Parathyroid adenoma (tissue), 2 donors: Measurements from ENCODE around the gene SV2A.

Source experiments
- H2AFZ ChIP-seq: fragments of 300-600 bp; sonication (generic); one replicate; pipeline ENCODE4 v1.7.0; 2017; ENCODE audit warnings: antibody characterized with exemption, mild to moderate bottlenecking
- H3K27ac ChIP-seq: fragments of 300-600 bp; sonication (generic); one replicate; pipeline ENCODE4 v1.7.0; 2017
- H3K27me3 ChIP-seq: fragments of 300-600 bp; sonication (generic); one replicate; pipeline ENCODE4 v1.7.0; 2017; ENCODE audit warnings: low read length; ENCODE audit not compliant: control insufficient read depth, insufficient read depth
- H3K36me3 ChIP-seq: fragments of 300-600 bp; sonication (generic); one replicate; pipeline ENCODE4 v1.7.0; 2017; ENCODE audit warnings: low read length; ENCODE audit not compliant: control insufficient read depth, insufficient read depth
- H3K4me1 ChIP-seq: fragments of 300-600 bp; sonication (generic); one replicate; pipeline ENCODE4 v1.7.0; 2017; ENCODE audit warnings: control low read depth
- H3K4me2 ChIP-seq: fragments of 300-600 bp; sonication (generic); one replicate; pipeline ENCODE4 v1.7.0; 2017; ENCODE audit warnings: low read length
- H3K4me3 ChIP-seq: fragments of 300-600 bp; sonication (generic); one replicate; pipeline ENCODE4 v1.7.0; 2017; ENCODE audit warnings: low read depth, low read length
- H3K79me2 ChIP-seq: fragments of 300-600 bp; sonication (generic); one replicate; pipeline ENCODE4 v1.7.0; 2017; ENCODE audit warnings: control low read depth
- H3K9ac ChIP-seq: fragments of 300-600 bp; sonication (generic); one replicate; pipeline ENCODE4 v1.7.0; 2017; ENCODE audit warnings: mild to moderate bottlenecking
- H3K9me3 ChIP-seq: fragments of 300-600 bp; sonication (generic); one replicate; pipeline ENCODE4 v1.7.0; 2017; ENCODE audit warnings: low read length; ENCODE audit not compliant: control insufficient read depth
- TF ChIP-seq, protein P1 (sequence below): fragments of 300-600 bp; sonication (generic); IDR thresholded peaks from one replicate; pipeline ENCODE4 v1.7.0; 2017; ENCODE audit warnings: antibody characterized with exemption, mild to moderate bottlenecking
- donor health status: primary hyperparathyroidism.

SV2A gene

DNA sequence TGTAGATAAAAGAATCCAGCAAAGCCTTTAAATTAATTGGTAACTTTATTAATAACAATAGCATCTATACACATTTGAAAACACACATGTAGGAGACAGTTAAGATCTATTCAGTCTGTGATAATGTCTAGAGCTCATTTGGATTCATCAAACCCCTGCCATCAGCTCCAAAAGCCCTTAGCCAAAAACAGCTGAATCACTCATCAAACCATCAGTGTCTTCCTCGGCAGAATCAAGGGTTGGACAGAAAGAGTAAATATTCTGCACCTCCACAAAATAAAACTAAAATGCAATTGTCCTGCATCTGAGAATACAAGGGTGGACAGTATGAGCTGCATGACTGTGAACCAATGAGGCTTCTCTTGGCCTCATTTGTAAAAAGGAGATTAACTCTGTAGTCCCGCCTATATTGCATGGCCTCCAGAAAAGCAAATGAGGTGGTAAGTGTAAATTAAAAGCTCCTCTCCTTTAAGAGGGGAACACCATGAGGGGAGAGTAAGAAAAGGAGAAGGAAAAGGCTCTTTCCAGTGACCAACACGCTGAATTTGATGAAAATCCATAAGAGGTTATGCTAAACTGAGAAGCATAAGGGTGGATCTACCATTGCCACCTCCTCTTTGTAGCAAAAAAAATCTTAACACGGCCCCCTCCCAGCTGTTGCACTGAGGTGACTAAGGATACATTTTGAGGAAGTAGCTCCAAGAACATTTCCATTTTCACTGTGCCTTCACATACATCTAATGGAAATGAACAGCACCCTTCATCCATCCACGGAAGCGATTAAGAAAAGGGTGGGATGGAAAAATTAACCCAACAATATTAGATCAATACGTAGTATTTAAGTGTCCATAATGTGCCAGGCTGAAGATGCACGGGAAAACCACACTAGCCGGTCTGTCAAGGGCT is 33.0 kb downstream of the SV2A start:
- Histone ChIP-seq H2AFZ (no peak overlapping the region), H3K4me1 (peaks cover 2% of the 10 kb centered on the region), H3K36me3 (no peaks in the 10 kb centered on the region), H3K4me3 (peak overlapping the region; percentile 93), H3K27me3 (no peaks in the 10 kb centered on the region), H3K4me2 (peak overlapping the region; percentile 97), H3K27ac (peak overlapping the region; percentile 98), H3K9me3 (no peaks in the 10 kb centered on the region), H3K9ac (no peak overlapping the region), H3K79me2 (peaks cover 2% of the 10 kb centered on the region)
- TF ChIP-seq, protein P1, sequence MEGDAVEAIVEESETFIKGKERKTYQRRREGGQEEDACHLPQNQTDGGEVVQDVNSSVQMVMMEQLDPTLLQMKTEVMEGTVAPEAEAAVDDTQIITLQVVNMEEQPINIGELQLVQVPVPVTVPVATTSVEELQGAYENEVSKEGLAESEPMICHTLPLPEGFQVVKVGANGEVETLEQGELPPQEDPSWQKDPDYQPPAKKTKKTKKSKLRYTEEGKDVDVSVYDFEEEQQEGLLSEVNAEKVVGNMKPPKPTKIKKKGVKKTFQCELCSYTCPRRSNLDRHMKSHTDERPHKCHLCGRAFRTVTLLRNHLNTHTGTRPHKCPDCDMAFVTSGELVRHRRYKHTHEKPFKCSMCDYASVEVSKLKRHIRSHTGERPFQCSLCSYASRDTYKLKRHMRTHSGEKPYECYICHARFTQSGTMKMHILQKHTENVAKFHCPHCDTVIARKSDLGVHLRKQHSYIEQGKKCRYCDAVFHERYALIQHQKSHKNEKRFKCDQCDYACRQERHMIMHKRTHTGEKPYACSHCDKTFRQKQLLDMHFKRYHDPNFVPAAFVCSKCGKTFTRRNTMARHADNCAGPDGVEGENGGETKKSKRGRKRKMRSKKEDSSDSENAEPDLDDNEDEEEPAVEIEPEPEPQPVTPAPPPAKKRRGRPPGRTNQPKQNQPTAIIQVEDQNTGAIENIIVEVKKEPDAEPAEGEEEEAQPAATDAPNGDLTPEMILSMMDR: no peak

DNA sequence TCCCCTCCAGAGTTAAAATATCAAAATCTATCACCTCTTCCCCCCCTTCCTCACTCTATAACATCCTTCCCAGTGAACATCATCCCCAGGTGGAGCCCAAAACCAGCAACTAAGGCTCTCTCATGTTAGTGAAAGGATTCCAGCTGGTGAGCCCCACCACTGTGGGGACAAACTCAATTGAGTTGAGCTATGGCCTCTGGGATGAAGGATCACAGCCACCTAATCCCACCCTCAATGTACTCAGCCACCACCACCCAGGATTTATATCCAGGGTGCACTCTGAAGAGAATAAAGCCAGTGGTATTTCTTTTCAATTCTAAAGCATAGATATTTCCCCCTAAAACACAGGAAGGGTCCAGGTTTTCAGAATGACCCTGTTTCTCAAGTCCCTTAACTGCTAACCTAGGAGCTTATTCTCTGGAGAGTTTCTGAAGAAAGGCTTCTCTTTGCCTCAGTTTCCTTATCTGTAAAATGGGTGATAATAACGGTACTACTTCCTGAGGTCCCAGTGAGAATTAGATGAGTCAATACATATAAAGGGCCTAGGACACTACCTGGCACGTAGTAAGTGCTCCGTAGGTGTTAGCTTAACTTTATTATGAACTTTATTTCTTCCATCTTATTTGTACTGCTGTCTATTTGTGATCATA is 33.9 kb downstream of the SV2A start:
- Histone ChIP-seq H3K4me2 (no peak overlapping the region), H3K4me1 (no peaks in the 10 kb centered on the region), H2AFZ (no peak overlapping the region), H3K79me2 (peaks cover 2% of the 10 kb centered on the region), H3K36me3 (no peaks in the 10 kb centered on the region), H3K4me3 (no peak overlapping the region), H3K27ac (no peak overlapping the region), H3K9ac (no peak overlapping the region), H3K27me3 (no peaks in the 10 kb centered on the region), H3K9me3 (no peaks in the 10 kb centered on the region)
- TF ChIP-seq, protein P1: no peak

DNA sequence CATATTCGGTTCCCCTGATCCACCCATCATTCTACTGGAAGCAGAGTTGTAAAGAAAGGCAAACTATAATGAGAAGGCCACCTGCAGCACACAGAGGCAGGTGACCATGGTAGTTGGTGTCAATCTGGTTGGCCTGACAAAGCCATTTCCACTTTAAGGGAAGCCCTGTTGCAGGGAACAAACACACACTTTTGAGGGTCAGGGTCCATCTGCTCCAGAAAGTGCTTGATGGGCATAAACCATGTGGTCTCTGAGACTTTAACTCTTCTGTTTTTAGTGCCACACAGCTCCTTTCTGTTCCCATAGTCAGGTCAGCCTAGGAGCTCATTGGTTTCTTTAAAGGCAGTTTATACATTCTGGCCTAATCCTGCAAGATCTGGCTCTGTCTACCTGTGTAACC is 35.8 kb downstream of the SV2A start:
- H3K9me3 ChIP-seq: no peaks in the 10 kb centered on the region
- H3K79me2 ChIP-seq: peaks cover 2% of the 10 kb centered on the region
- H3K9ac ChIP-seq: no peak overlapping the region
- no peaks in the 10 kb centered on the region for H3K36me3 ChIP-seq
- H3K4me1 ChIP-seq: no peaks in the 10 kb centered on the region
- no peaks in the 10 kb centered on the region for H3K27me3 ChIP-seq
- H2AFZ ChIP-seq: no peak overlapping the region
- H3K27ac ChIP-seq: no peak overlapping the region
- no peak overlapping the region for H3K4me3 ChIP-seq
- TF ChIP-seq, protein P1: no peak
- H3K4me2 ChIP-seq: no peak overlapping the region

DNA sequence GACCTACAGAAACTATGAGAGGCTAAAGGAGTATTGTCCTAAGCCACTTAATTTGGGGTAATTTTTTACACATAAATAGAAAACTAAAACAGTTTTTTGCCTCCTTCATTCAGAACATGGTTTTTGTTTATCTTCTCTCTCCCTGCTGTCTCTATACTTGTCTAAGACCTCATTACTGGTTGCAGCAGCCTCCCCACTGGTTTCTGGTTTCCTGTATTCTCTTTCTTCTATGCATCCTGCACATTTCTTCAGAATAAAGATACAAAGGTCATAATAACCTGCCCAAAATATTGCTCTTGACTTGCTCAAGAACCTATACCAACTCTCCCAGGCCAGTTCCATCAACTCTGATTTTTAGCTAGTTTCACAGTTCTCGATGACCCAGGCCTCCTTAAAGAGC is 38.1 kb downstream of the SV2A start:
- Histone ChIP-seq H3K27ac (no peak overlapping the region), H3K79me2 (peaks cover 2% of the 10 kb centered on the region), H3K4me1 (no peaks in the 10 kb centered on the region), H3K4me3 (no peak overlapping the region), H3K9ac (no peak overlapping the region), H3K9me3 (no peaks in the 10 kb centered on the region), H3K4me2 (no peak overlapping the region), H3K27me3 (no peaks in the 10 kb centered on the region), H3K36me3 (no peaks in the 10 kb centered on the region), H2AFZ (no peak overlapping the region)
- TF ChIP-seq, protein P1: no peak
